Raji (cell line): Measurements from ENCODE around the gene LMO2.

Experiments
- POLR2A ChIP-seq: IDR thresholded peaks from 2 replicates; pipeline ENCODE4 v1.6.1; 2011; ENCODE audit warnings: low read depth, low read length, control low read depth; ENCODE audit not compliant: insufficient read depth

LMO2 gene

GRCh38 chr11:33861386-33861785 lies 30.5 kb downstream of the LMO2 start:
- no peak for TF ChIP-seq POLR2A

GRCh38 chr11:33860926-33861325 lies 30.9 kb downstream of the LMO2 start:
- TF ChIP-seq POLR2A = no peak

- no peak for TF ChIP-seq POLR2A
Observed at GRCh38 chr11:33859306-33859705, 32.6 kb downstream of the LMO2 start.

DNA sequence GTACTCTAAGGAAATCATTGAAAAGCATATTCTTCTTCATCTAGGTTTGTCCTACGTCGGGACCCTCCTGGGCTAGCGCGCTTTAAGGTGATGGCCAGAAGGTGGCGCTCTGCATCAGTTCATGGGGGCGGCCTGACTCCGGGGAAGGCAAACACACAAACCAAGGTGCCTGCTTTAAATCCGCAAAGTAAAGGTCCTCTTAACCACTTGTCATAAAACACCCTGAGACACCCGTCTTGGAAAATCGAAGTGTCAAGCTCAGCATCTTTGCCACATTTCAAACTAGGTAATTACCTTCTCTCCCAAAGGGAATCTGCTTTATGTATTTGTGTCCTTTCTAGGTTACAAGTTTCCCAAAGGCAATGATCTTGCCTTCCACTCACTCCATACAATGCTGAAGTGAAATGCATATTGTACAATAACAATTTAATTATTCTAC lies 33.9 kb downstream of the LMO2 start:
- TF ChIP-seq POLR2A = no peak

- no peak for TF ChIP-seq POLR2A
Observed at GRCh38 chr11:33855500-33855899, 36.4 kb downstream of the LMO2 start.

DNA sequence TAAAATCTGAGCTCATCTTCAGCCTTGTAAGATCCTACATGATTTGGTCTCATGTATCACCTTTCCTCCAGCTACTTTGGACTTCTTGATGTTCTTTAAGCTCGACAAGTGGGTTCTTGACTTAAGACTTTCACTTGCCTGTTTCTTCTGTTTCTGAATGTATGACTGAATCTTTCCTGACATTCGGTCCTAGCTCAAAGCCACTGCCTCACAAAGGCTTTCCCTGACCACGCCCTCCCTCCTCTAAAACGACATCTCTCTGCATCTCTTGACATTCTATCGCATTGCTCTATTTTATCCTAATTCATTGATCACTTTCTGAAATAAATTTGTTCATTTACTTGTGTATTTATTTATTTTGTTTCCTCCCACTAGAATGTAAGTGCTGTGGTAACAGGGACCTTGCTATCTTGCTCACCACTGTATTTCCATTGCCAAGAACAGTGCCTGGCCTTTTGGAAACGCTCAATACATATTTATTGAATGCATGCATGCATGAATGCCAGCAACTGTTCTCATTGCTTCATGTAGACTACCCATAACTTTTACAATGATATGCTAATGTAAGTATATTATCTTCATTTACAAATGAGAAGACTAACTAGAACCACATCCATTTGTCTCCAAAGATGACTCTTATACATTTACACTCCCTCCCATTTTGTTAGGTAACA lies 43.0 kb downstream of the LMO2 start:
- no peak for TF ChIP-seq POLR2A

DNA sequence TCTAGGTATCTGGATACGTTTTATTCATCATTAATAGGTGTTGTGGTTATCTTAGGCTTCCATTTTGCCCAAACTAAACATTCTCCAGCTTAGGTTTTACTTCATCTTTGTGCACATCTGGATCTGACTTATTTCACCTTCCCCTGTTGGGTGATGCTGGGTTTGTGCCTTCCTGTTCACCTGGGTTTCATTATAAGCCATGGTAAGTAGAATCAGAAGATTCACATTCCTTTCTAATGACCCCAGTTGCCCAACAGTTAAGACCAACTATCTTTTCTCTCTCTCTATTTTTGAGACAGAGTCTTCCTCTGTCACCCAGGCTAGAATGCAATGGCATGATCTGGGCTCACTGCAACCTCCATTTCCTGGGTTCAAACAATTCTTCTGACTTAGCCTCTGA lies 44.6 kb downstream of the LMO2 start:
- TF ChIP-seq POLR2A = no peak

GRCh38 chr11:33844236-33844635 lies 47.6 kb downstream of the LMO2 start:
- no peak for TF ChIP-seq POLR2A

DNA sequence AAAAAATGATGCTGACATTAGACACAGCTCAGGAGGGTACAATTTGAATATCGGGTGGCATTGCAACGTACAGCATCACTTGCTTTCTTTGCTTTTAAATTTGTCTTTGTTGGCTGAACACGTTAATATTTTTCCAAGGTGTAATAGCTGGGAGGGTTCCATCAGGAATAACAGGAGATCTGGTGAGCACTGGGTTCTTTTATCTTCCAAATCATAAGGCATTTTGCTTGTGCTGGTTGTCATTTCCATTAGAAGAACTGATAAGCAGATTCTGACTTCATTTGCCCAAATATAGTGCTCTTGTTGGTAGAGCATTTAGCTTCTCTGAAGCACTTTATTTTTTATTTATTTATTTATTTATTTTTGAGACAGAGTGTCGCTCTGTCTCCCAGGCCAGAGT lies 48.9 kb downstream of the LMO2 start:
- TF ChIP-seq POLR2A = no peak

DNA sequence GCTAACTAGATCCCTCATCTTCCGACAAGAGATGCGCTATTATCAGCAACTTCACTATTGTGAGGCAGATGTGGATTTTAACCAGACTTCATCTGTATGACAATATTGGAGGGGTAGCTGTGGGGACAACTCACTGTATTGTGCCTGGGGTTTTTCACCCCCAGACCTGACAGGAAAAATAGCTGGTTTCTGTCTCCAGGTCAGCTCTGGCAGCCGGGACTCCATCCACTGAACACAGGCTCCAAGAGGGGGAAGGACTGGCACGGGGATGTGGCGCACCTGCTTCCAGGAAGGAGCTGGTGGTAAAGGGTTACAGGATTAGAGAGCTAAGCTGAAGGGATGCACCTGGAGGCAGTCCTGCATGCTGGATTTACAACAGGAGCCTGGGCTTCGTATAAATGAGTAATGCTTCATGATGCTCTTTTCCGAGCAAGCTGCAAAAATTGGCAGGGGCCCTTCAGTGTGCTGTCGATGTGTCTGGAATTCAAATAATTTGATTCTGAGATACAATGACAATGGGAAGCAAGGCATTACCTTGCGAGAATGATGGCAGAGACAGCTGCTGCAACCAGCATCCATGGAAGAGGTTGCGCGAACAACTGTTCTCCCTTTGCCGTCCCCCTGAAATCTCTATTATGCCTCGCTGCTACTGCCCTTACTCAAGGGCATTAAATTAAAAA lies 49.5 kb downstream of the LMO2 start:
- no peak for TF ChIP-seq POLR2A

DNA sequence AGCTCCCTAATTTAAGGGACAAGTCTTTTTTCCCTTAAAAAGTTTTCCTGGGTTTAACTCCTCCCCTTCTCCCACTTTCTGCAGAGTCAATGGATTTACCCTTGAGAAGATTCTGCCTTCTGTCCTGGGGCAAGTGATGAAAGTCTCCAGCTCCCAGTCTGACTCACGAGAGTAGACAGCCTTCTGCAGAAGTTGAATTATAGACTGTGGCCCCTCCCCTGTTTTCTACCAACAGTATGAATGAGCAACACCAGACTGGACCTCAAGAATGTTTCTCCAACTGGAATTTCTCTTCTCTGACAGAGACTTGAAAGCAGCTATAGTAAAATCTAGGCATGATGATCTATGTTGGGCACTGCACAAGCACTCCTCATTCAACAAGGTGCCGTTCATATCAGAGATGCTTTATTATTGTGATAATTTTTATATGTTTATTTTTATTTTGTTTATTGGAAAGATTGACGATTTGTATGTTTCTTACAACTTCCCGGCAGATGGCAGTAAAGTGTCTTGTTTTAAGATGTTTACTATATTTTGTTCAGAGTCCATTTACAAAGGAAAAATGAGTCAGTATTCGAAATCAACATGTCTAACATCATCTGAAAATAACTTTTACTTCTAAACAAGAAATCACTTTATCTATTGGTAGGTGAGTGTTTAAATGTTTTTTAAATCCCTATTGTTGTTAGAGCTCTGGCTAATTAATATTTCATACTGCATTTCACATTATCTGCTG lies 56.6 kb downstream of the LMO2 start:
- TF ChIP-seq POLR2A = no peak

- no peak for TF ChIP-seq POLR2A
Observed at GRCh38 chr11:33832676-33833075, 59.2 kb downstream of the LMO2 start.

GRCh38 chr11:33830903-33831648 lies 60.8 kb downstream of the LMO2 start:
- TF ChIP-seq POLR2A = no peak

GRCh38 chr11:33829430-33830141 lies 62.3 kb downstream of the LMO2 start:
- TF ChIP-seq POLR2A = no peak
